Right lobe of liver (tissue), 6 donors: ENCODE measurements around the gene CDKAL1. TPM values are rescaled to one million over a fixed set of nuclear protein-coding genes. Genes with fewer than 3 reads are reported as not detected.
"Not testable (repeated sequence)": the region's sequence is repeated elsewhere in the genome, so short reads cannot be mapped to it uniquely, and the experiment has no call there.

Experiments used
- ATAC-seq, 4 donors: fragments of 200-7000 bp; cut with Tn5 transposase; one replicate each; pipeline ENCODE4 v1.9.1; 2020; ENCODE audit warnings: mild to moderate bottlenecking in 4 of 4, moderate library complexity in 4 of 4
- DNase-seq, 3 donors: peaks; one replicate each; pipeline ENCODE4 v3.0.0-alpha.2; 2020
- H3K27ac ChIP-seq, 3 donors: fragments of 200-600 bp; one replicate each; pipeline ENCODE4 v1.8.0; 2022
- H3K27me3 ChIP-seq, 2 donors: fragments of 200-600 bp; one replicate each; pipeline ENCODE4 v1.8.0; 2022
- H3K36me3 ChIP-seq, 4 donors: fragments of 200-600 bp; sonication (generic) in 1 of 4; one replicate each; pipeline versions ENCODE4 v1.5.1 to v1.8.0; 2017 to 2022; ENCODE audit warnings: control low read depth in 1 of 4
- H3K4me1 ChIP-seq, 4 donors: fragments of 200-600 bp; sonication (generic) in 1 of 4; one replicate each; pipeline versions ENCODE4 v1.5.1 to v1.8.0; 2017 to 2022; ENCODE audit warnings: control low read depth in 1 of 4
- H3K4me3 ChIP-seq, 3 donors: fragments of 200-600 bp; one replicate each; pipeline ENCODE4 v1.8.0; 2022
- H3K9me3 ChIP-seq, 4 donors: fragments of 200-600 bp; sonication (generic) in 1 of 4; one replicate each; pipeline versions ENCODE4 v1.5.1 to v1.8.0; 2017 to 2022; ENCODE audit warnings: control low read depth in 1 of 4
- POLR2A ChIP-seq: fragments of 450-650 bp; IDR thresholded peaks from one replicate; pipeline ENCODE4 v1.6.1; 2017; ENCODE audit warnings: antibody characterized with exemption, mild to moderate bottlenecking
- WGBS: methylation state at CpG from one replicate; pipeline ENCODE4 v1.1.6; 2018; ENCODE audit warnings: low coverage, low lambda C conversion rate; ENCODE audit not compliant: insufficient coverage; ENCODE audit errors: missing lambda C conversion rate; 5-methylcytosine and 5-hydroxymethylcytosine counted together
- intact Hi-C, 2 donors: fragments of 100-400 bp; cut with DNase I; formaldehyde crosslinking; loops; one replicate each; pipeline versions ENCODE4 v1.11.2 to v1.14.1; 2022
- total RNA-seq, 6 experiments: library from RNA; depleted of rRNA in 2 of 6; stranded (reverse); fragments of >200 nt in 2 of 6; fragmentation: NEBNext Ultra II Directional in 3 of 6; extraction: Animal tissue kit (Norgen Biotek cat#: 25700) in 3 of 6; gene quantifications; one replicate each; pipeline versions ENCODE4 v1.1.0 to v1.2.4, GENCODE V29; 2016 to 2023
- TF ChIP-seq, protein P1 (sequence below), 4 donors: fragments of 200-600 bp in 3 of 4; fragments of 450-650 bp in 1 of 4; IDR thresholded peaks; one replicate each; pipeline versions ENCODE4 v1.5.1 to v1.8.0; 2016 to 2022; ENCODE audit warnings: antibody characterized with exemption in 4 of 4, mild to moderate bottlenecking in 2 of 4
- donor health status: DM: no; HTN: yes; CAD: no.
- donor health status: DM: no; HTN: no; CAD: no.
- donor health status: DM: no; HTN: no; CAD: no.
- donor health status: DM: no; HTN: yes; CAD: no.
- donor health status: DM: no; HTN: yes; CAD: no.

Gene CDKAL1
- total RNA-seq, 6 experiments from 2014 or later: 4.5 to 7.0 (median 6.2) TPM

- H3K27ac ChIP-seq: no peak overlapping the region
- 63% methylated on average over 2 of the region's 2 CpGs for WGBS
- H3K4me3 ChIP-seq: no peak overlapping the region
- ATAC-seq: no peak
- H3K9me3 ChIP-seq: no peaks in the 10 kb centered on the region
- intact Hi-C loops: no loop called here
- no peaks in the 10 kb centered on the region for H3K36me3 ChIP-seq
- TF ChIP-seq, protein P1, sequence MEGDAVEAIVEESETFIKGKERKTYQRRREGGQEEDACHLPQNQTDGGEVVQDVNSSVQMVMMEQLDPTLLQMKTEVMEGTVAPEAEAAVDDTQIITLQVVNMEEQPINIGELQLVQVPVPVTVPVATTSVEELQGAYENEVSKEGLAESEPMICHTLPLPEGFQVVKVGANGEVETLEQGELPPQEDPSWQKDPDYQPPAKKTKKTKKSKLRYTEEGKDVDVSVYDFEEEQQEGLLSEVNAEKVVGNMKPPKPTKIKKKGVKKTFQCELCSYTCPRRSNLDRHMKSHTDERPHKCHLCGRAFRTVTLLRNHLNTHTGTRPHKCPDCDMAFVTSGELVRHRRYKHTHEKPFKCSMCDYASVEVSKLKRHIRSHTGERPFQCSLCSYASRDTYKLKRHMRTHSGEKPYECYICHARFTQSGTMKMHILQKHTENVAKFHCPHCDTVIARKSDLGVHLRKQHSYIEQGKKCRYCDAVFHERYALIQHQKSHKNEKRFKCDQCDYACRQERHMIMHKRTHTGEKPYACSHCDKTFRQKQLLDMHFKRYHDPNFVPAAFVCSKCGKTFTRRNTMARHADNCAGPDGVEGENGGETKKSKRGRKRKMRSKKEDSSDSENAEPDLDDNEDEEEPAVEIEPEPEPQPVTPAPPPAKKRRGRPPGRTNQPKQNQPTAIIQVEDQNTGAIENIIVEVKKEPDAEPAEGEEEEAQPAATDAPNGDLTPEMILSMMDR (IDR thresholded peaks at IDR 0.05): no peak
- no peak for TF ChIP-seq POLR2A
- H3K4me1 ChIP-seq: peaks cover 0 to 10% (median 5%) of the 10 kb centered on the region in 4 donors
- H3K27me3 ChIP-seq: no peaks in the 10 kb centered on the region
- DNase-seq: no peak
These were observed 50.0 kb downstream of the CDKAL1 start for GRCh38 chr6:20584100-20584731.

DNA sequence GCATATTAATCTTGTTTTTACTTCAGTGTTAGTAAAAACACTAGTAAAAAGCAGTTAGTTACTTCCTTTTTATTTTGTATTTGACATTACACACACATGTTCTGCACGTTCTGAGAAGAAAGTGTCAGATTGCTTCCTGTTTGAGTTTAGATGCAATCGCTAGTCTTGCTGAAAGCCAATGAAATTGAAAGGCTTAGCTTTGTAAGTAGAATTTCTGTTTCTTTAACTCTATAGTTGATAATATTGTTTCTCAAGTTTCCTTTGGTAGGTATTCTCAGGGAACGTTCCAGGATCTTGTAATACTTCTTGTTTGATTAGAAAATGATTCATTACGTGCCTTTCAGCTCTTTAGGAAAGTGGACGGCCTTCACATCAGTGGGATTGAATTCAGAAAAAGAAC lies 55.0 kb downstream of the CDKAL1 start:
- 32% methylated on average over 5 of the region's 5 CpGs for WGBS
- ATAC-seq: no peak

GRCh38 chr6:20590476-20590875 lies 56.2 kb downstream of the CDKAL1 start:
- H3K4me1 ChIP-seq, H3K27ac ChIP-seq, ATAC-seq, H3K9me3 ChIP-seq, DNase-seq, H3K27me3 ChIP-seq, intact Hi-C loops, H3K36me3 ChIP-seq, H3K4me3 ChIP-seq: not testable (repeated sequence)
- 85% methylated on average over 2 of the region's 3 CpGs for WGBS

More for the DNA sequence above, 55.0 kb downstream of the CDKAL1 start:
- intact Hi-C loops: no loop called here
- Histone ChIP-seq H3K36me3 (no peaks in the 10 kb centered on the region), H3K9me3 (no peaks in the 10 kb centered on the region), H3K4me1 (no peaks in the 10 kb centered on the region), H3K27me3 (no peaks in the 10 kb centered on the region), H3K4me3 (no peak overlapping the region), H3K27ac (no peak overlapping the region)
- DNase-seq: no peak
- no peak for TF ChIP-seq POLR2A
- TF ChIP-seq, protein P1 (IDR thresholded peaks at IDR 0.05): no peak

- WGBS: 57% methylated on average over 7 of the region's 7 CpGs
- ATAC-seq: not testable (repeated sequence)
These were observed 60.1 kb downstream of the CDKAL1 start for GRCh38 chr6:20594299-20594853.

DNA sequence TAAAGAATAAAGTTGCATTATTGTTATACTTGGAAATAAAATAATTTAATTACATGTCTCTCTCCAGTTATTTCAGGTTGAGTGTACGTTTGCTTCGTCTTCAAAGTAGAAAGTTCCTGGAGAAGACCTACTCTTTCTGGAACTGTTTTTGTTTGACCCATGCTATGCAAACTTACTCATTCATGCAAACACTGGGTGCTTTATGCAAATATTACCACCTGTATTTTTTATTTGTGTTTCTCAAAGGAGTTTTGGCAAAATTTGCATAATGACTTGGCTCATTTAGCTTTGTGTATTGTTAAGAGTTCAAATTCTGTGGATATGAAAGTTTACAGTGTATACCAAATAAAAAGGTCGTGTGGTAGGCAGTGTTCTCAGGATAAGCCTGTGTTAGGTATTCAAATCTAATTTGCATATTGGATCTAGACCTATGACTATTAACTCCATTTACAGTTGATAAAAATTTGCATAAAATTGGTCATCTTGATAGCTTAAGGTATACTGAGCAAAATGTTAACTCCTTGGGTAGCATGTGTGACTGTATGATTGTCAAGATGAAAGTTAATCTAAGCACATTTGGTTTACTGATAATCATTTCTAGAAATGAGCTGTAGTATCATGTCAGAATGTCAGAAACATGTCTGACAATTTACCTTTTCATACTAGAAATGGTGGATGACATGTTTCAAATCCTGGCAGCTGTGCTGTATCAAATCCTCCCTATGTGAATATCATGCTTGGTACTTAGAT lies 65.2 kb downstream of the CDKAL1 start:
- Histone ChIP-seq H3K4me3 (no peak overlapping the region), H3K4me1 (no peaks in the 10 kb centered on the region), H3K36me3 (no peaks in the 10 kb centered on the region), H3K27me3 (no peaks in the 10 kb centered on the region), H3K9me3 (no peaks in the 10 kb centered on the region), H3K27ac (no peak overlapping the region)
- intact Hi-C loops: no loop called here
- TF ChIP-seq POLR2A: no peak
- TF ChIP-seq, protein P1 (IDR thresholded peaks at IDR 0.05): no peak
- 42% methylated on average over 3 of the region's 3 CpGs for WGBS
- ATAC-seq (no peak), DNase-seq (no peak)

More at GRCh38 chr6:20594299-20594853, 60.1 kb downstream of the CDKAL1 start:
- DNase-seq, H3K27me3 ChIP-seq, intact Hi-C loops, H3K36me3 ChIP-seq, H3K4me1 ChIP-seq, H3K27ac ChIP-seq, H3K4me3 ChIP-seq, H3K9me3 ChIP-seq: not testable (repeated sequence)
